OCI-LY3 (cell line): Measurements from ENCODE around the gene IRF9.

Experiments
- H2AFZ ChIP-seq: fragments of 200-600, 300-600 bp; shearing (Covaris generic); 2 replicates; pipeline ENCODE4 v1.6.0; 2014; ENCODE audit warnings: antibody characterized with exemption, low read depth, low read length
- H3K27ac ChIP-seq: fragments of 200-600, 300-600 bp; sonication (generic); 2 replicates; pipeline ENCODE4 v1.5.1; 2014; ENCODE audit warnings: mild to moderate bottlenecking, low read length, moderate library complexity, mixed read lengths
- H3K27me3 ChIP-seq: fragments of 200-600, 300-600 bp; sonication (generic); 2 replicates; pipeline ENCODE4 v1.6.1; 2014; ENCODE audit warnings: low read depth, low read length, mixed read lengths
- H3K36me3 ChIP-seq: fragments of 200-600, 300-600 bp; sonication (generic); replicated peaks from 2 replicates; pipeline ENCODE3; 2014; ENCODE audit warnings: low read depth, low read length, mixed read lengths
- H3K4me1 ChIP-seq: fragments of 300-600, 200-600 bp; sonication (generic); 2 replicates; pipeline ENCODE4 v1.6.1; 2014; ENCODE audit warnings: low read length, mixed read lengths
- H3K4me2 ChIP-seq: fragments of 200-600, 300-600 bp; sonication (generic); 2 replicates; pipeline ENCODE4 v1.6.1; 2014; ENCODE audit warnings: low read length, mixed read lengths
- H3K4me3 ChIP-seq: fragments of 300-600, 200-600 bp; sonication (generic); 2 replicates; pipeline ENCODE4 v1.5.1; 2014; ENCODE audit warnings: antibody characterized with exemption, mild to moderate bottlenecking, low read length, moderate library complexity
- H3K79me2 ChIP-seq: fragments of 300-600, 200-600 bp; shearing (Covaris generic); 2 replicates; pipeline ENCODE4 v1.6.1; 2014; ENCODE audit warnings: mild to moderate bottlenecking, low read length, mixed read lengths
- H3K9ac ChIP-seq: fragments of 300-600, 200-600 bp; shearing (Covaris generic); 2 replicates; pipeline ENCODE4 v1.6.0; 2014; ENCODE audit warnings: mild to moderate bottlenecking, low read length, moderate library complexity
- H3K9me3 ChIP-seq: fragments of 200-600, 300-600 bp; shearing (Covaris generic); 2 replicates; pipeline ENCODE4 v1.6.1; 2014; ENCODE audit warnings: low read length, mixed read lengths; ENCODE audit not compliant: insufficient read depth
- H4K20me1 ChIP-seq: fragments of 200-600, 300-600 bp; sonication (generic); 2 replicates; pipeline ENCODE4 v1.6.1; 2016; ENCODE audit warnings: low read length, mixed read lengths; ENCODE audit not compliant: insufficient read depth
- CTCF ChIP-seq: fragments of 200-600, 300-600 bp; sonication (generic); IDR thresholded peaks from 2 replicates; pipeline ENCODE4 v1.5.1; 2014; ENCODE audit warnings: antibody characterized with exemption, low read length, low read depth
- EZH2phosphoT487 ChIP-seq: fragments of 200-600 bp; shearing (Covaris generic); IDR thresholded peaks from 2 replicates; pipeline ENCODE4 v1.6.1; 2018; ENCODE audit warnings: antibody characterized with exemption, mixed run types, low read depth

IRF9 gene

GRCh38 chr14:24143511-24143910 is 17.6 kb upstream of the IRF9 start:
- no peak overlapping the region for H3K4me3 ChIP-seq
- H3K79me2 ChIP-seq: peaks cover 58% of the 10 kb centered on the region
- H3K36me3 ChIP-seq: peaks cover 26% of the 10 kb centered on the region
- no peaks in the 10 kb centered on the region for H3K9me3 ChIP-seq
- peaks cover 34% of the 10 kb centered on the region for H3K4me1 ChIP-seq
- no peak overlapping the region for H2AFZ ChIP-seq
- H3K4me2 ChIP-seq: no peak overlapping the region
- no peak overlapping the region for H3K9ac ChIP-seq
- no peaks in the 10 kb centered on the region for H3K27me3 ChIP-seq
- H3K27ac ChIP-seq: no peak overlapping the region
- peaks cover 2% of the 10 kb centered on the region; the same call in 1 of the 2 replicates for H4K20me1 ChIP-seq
- TF ChIP-seq CTCF: no peak
- TF ChIP-seq EZH2phosphoT487: no peak

- Histone ChIP-seq H3K27ac (no peak overlapping the region), H3K9ac (no peak overlapping the region), H2AFZ (no peak overlapping the region), H3K4me2 (no peak overlapping the region), H3K27me3 (no peaks in the 10 kb centered on the region), H3K9me3 (no peaks in the 10 kb centered on the region), H3K4me1 (peaks cover 29% of the 10 kb centered on the region), H3K4me3 (no peak overlapping the region), H3K79me2 (peaks cover 55% of the 10 kb centered on the region), H3K36me3 (peaks cover 19% of the 10 kb centered on the region), H4K20me1 (peaks cover 2% of the 10 kb centered on the region; the same call in 1 of the 2 replicates)
- TF ChIP-seq EZH2phosphoT487 (no peak), CTCF (no peak)
These were observed 16.6 kb upstream of the IRF9 start for GRCh38 chr14:24144451-24144850.

GRCh38 chr14:24145219-24145618 is 15.8 kb upstream of the IRF9 start:
- Histone ChIP-seq H3K4me1 (peaks cover 24% of the 10 kb centered on the region), H3K27ac (peak overlapping the region; percentile 89), H3K79me2 (peaks cover 51% of the 10 kb centered on the region), H3K36me3 (peaks cover 23% of the 10 kb centered on the region), H3K4me2 (peak overlapping the region; percentile 93), H4K20me1 (0 out of 2 replicates have a peak, but pooled peaks cover 2% of the 10 kb centered on the region), H2AFZ (no peak overlapping the region), H3K4me3 (peak overlapping the region; percentile 78), H3K27me3 (no peaks in the 10 kb centered on the region), H3K9ac (peak overlapping the region; percentile 87), H3K9me3 (no peaks in the 10 kb centered on the region)
- TF ChIP-seq EZH2phosphoT487 (no peak), CTCF (no peak)

- Histone ChIP-seq H3K9ac (peak overlapping the region; percentile 87), H3K4me2 (peak overlapping the region; percentile 93), H2AFZ (no peak overlapping the region), H3K9me3 (no peaks in the 10 kb centered on the region), H4K20me1 (0 out of 2 replicates have a peak, but pooled peaks cover 2% of the 10 kb centered on the region), H3K27ac (peak overlapping the region; percentile 89), H3K27me3 (no peaks in the 10 kb centered on the region), H3K36me3 (peaks cover 27% of the 10 kb centered on the region), H3K4me1 (peaks cover 24% of the 10 kb centered on the region), H3K4me3 (peak overlapping the region; percentile 78), H3K79me2 (peaks cover 44% of the 10 kb centered on the region)
- TF ChIP-seq CTCF (no peak), EZH2phosphoT487 (no peak)
These were observed 15.2 kb upstream of the IRF9 start for GRCh38 chr14:24145690-24146452.
